Right lobe of liver (tissue), 4 donors: ENCODE data around the gene MAPKAPK3.

Experiments used
- CTCF ChIP-seq, 4 donors: fragments of 200-600 bp in 3 of 4; fragments of 450-650 bp in 1 of 4; IDR thresholded peaks; one replicate each; pipeline versions ENCODE4 v1.5.1 to v1.8.0; 2016 to 2022; ENCODE audit warnings: antibody characterized with exemption in 4 of 4, mild to moderate bottlenecking in 2 of 4
- POLR2A ChIP-seq: fragments of 450-650 bp; IDR thresholded peaks from one replicate; pipeline ENCODE4 v1.6.1; 2017; ENCODE audit warnings: antibody characterized with exemption, mild to moderate bottlenecking
- donor health status: DM: no; HTN: no; CAD: no.
- donor health status: DM: no; HTN: no; CAD: no.
- donor health status: DM: no; HTN: yes; CAD: no.

DNA sequence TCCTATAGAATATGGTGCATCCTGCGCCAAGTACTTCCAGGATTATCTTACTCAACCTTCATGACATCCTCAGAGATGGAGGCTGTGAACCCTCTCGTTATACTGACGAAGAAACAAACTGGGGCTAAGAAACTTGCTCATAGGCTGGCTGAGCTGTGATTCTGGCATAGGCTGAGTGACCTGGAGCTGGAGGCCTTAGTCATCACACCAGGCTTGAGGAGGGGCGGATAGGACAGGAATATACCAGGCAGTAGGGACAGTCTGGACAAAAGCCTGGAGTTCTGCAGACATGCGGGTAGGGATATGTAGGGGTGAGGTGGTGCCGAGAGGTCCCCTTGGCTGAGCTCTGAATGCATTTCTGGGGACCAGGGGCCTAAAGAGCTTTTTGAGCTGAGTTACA lies 29.6 kb upstream of the MAPKAPK3 start:
- TF ChIP-seq CTCF (IDR thresholded peaks at IDR 0.05) (no peak), POLR2A (no peak)
